Measurements from ENCODE around the gene ISOC2. TPM values are rescaled to one million over a fixed set of nuclear protein-coding genes. Genes with fewer than 3 reads are reported as not detected.
A peak's percentile ranks its signal among the peaks of the same experiment; 100 is the strongest.

Gene ISOC2
- total RNA-seq, 1 experiment from 2014 or later: 72.2 TPM

GRCh38 chr19:55503157-55503501 lies 41.7 kb upstream of the ISOC2 start:
- H3K27me3 Mint-ChIP-seq (ENCODE audit: low read depth): peaks cover 75% of the 10 kb centered on the region
- H3K4me2 ChIP-seq (ENCODE audit: insufficient read depth, insufficient read length, low read length): no peak overlapping the region
- no CpG with 5 or more reads among the region's 17 CpGs for WGBS (ENCODE audit: extremely low coverage, insufficient read length, low lambda C conversion rate)

More at GRCh38 chr19:55503157-55503501, 41.7 kb upstream of the ISOC2 start:
- Histone ChIP-seq H3K56ac (ENCODE audit: insufficient read length, low read depth, low read length) (no peak overlapping the region), H4K8ac (replicated peaks; ENCODE audit: insufficient read length, low read depth, low read length) (no peak overlapping the region), H3K4ac (ENCODE audit: low read depth, low read length) (no peak overlapping the region), H3T11ph (ENCODE audit: low read length) (no peak overlapping the region), H3K23ac (ENCODE audit: insufficient read length, low read depth, low read length) (no peak overlapping the region), H3K9ac (ENCODE audit: extremely low read depth, insufficient read length, low read length) (no peak overlapping the region), H3K27me3 (ENCODE audit: insufficient read depth, low read length) (peaks cover 5% of the 10 kb centered on the region), H2BK5ac (ENCODE audit: insufficient read length, low read length) (no peak overlapping the region), H4K5ac (ENCODE audit: insufficient read length, low read depth, low read length) (no peak overlapping the region), H4K20me1 (ENCODE audit: control insufficient read depth, insufficient read depth, insufficient read length) (no peaks in the 10 kb centered on the region), H3K23me2 (ENCODE audit: insufficient read length, low read depth, low read length, poor library complexity, severe bottlenecking) (no peaks in the 10 kb centered on the region), H3K9me3 (ENCODE audit: control insufficient read depth, low read depth, low read length) (no peaks in the 10 kb centered on the region), H3K79me2 (ENCODE audit: insufficient read depth, low read length) (no peaks in the 10 kb centered on the region), H2BK12ac (ENCODE audit: insufficient read length, low read depth, low read length) (no peak overlapping the region), H3K18ac (ENCODE audit: insufficient read length, low read depth, low read length) (no peak overlapping the region), H3K79me1 (ENCODE audit: insufficient read depth, low read depth, low read length, poor library complexity, severe bottlenecking) (no peaks in the 10 kb centered on the region), H2BK20ac (ENCODE audit: low read depth, low read length, poor library complexity, severe bottlenecking) (no peak overlapping the region), H2AK5ac (ENCODE audit: insufficient read length, low read length) (no peak overlapping the region), H3K4me1 (ENCODE audit: insufficient read depth, low read length) (no peaks in the 10 kb centered on the region), H2AFZ (ENCODE audit: low read length) (no peak overlapping the region), H3K14ac (ENCODE audit: insufficient read depth, low read length) (no peak overlapping the region), H2BK120ac (ENCODE audit: low read depth, low read length, poor library complexity, severe bottlenecking) (no peak overlapping the region), H4K91ac (ENCODE audit: insufficient read length, low read depth, low read length) (no peak overlapping the region), H3K27ac (ENCODE audit: insufficient read length, low read depth, low read length) (no peak overlapping the region), H2BK15ac (ENCODE audit: low read depth, low read length) (no peak overlapping the region)
- Mint-ChIP-seq H3K4me1 (0 out of 4 replicates have a peak, but pooled peaks cover 0 to 2% of the 10 kb centered on the region in 2 experiments), H3K4me3 (peak overlapping the region in 1 of 2 experiments; percentile 11; a peak in 1 of 5 replicates), H3K36me3 (ENCODE audit: insufficient read depth in 1 of 3, low read depth in 3 of 3) (peaks cover 3 to 8% (median 7%) of the 10 kb centered on the region in 3 experiments), H3K9me3 (peaks cover 11 to 19% of the 10 kb centered on the region in 2 experiments), H3K27ac (no peak overlapping the region)
- no peak for TF ChIP-seq CTCF (conservative IDR thresholded peaks at IDR 0.05)
- DNase-seq: no peak

All from H9 (cell line).